ENCODE results near the gene ARMH4. TPM values are rescaled to one million over a fixed set of nuclear protein-coding genes. Genes with fewer than 3 reads are reported as not detected.

Gene ARMH4
- total RNA-seq, 1 donor from 2014 or later: 5.7 TPM

DNA sequence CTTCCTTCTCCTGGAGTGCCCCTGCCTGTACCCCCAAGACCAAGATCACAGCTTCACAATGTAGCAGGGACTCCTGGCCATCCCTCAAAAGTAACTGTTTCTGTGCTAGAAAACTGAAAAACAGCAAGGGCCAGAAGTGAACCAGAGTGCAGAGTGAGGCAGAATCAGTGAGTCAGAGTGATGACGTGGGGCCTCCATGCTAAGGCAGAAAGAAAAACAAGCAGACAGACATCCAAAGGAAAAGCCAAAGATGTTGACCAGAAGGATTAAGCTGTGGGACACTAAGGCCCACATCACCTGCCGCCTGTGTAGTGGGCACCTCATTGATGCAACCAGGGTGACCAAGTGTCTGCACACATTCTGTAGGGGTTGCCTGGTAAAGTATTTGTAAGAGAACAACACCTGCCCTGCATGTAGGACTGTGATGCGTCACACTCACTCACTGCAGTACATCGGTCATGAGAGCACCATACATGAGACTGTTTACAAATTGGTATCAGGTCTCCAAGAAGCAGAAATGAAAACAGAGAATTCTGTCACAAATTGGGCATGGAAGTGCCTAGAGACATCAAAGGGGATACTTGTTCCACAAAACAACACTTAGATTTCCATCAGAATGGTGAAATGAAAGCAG is 51.2 kb downstream of the ARMH4 start:
- no peak for DNase-seq (ENCODE audit: extremely low read depth, low read depth, low spot score)

DNA sequence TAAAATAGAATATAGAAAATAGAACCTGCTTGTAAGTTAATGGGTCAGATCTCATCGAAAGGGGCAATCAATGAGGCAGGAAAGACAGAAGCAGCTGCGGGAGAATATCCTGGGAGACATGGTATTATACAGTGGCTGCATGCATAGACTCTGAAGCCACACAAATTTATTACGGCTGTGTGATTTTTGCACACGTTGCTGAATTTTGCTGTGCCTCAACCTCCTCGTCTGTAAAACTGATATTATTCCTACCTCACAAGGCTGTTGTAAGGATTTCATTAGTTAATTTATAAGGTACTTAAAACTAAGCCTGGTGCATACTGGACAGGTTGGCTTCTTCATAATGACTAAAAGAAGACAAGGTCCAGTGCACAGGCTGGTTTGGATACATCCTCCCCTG is 52.3 kb downstream of the ARMH4 start:
- no peak for DNase-seq (ENCODE audit: extremely low read depth, low read depth, low spot score)

DNA sequence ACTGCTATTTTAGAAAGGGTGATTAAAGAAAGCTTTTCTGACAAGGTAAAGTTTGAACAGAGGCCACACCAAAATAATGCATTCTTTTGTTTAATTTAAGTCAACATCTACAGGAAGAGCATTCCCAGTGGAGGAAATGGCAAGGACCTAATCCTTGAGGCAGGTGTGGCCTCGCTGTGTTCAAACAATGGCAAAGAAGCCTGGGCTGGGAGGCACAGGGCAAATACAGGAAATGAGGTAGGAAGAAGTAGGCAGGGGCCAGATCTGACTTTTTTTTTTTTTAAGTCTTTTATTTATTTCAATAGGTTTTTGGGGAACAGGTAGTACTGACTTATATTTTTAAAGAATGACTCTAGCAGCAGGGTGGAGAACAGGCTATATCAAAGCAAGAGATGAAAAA is 53.5 kb downstream of the ARMH4 start:
- no peak for DNase-seq (ENCODE audit: extremely low read depth, low read depth, low spot score)

- DNase-seq (ENCODE audit: extremely low read depth, low read depth, low spot score): no peak
Measured at GRCh38 chr14:58096731-58097130, 55.3 kb downstream of the ARMH4 start.

- DNase-seq (ENCODE audit: extremely low read depth, low read depth, low spot score): no peak
Measured at GRCh38 chr14:58091883-58092630, 60.0 kb downstream of the ARMH4 start.

DNA sequence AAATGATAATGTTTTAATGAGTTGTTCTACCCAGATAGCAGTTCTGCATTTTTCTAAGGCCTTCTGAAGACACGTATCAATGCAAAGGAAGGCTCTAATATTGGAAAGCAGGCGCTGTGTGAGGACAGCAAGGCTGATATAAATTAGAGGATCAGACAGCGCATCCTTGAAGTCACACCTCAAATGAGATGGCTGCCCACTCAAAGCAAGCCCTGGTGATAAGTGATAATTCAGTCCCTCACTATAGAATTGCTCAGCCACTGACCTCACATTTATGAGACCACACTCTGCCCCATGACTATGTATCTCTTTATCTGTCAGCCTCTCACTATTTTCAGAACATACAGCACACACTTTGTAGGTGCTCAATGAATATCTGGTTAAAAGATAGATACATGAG is 62.4 kb downstream of the ARMH4 start:
- no peak for DNase-seq (ENCODE audit: extremely low read depth, low read depth, low spot score)

DNA sequence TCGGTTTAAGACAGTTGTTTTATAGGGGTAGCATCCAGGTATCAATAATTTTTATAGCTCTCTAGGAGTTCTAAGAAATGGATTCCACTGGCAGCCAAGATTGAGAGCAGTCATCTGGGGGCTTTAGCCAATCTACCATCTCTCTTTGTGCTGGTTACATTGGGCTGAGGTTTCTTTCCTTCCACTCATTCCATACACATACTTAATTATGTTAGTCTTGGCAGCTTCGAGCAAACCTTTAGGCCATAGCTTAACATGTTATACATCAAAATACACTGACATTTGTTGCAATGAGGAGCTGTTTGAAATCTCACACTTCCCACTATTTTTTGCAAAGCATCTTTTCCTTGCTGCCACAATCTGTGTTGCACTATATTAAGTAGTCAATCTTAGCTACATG is 63.1 kb downstream of the ARMH4 start:
- DNase-seq (ENCODE audit: extremely low read depth, low read depth, low spot score): no peak

DNA sequence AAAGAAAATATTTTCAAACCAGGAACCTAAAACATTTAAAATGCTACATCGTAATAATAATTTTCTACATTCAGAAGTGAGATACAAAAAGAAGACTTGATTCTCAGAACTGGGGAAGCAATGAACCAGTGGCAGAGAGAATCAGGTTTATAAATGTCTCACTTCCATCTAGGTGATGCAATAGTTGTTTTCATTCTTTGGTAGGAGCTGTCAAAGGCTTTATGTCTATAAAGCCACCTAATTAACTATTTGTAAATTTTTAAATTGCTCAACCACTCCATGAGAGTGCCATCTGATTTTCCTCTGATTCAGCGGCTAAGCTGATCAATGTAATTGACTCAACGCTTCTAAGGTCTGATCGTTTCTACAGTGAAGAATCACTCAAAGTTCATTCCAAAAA is 66.1 kb downstream of the ARMH4 start:
- no peak for DNase-seq (ENCODE audit: extremely low read depth, low read depth, low spot score)

GRCh38 chr14:58082491-58083098 is 69.4 kb downstream of the ARMH4 start:
- peak; percentile 63 for DNase-seq (ENCODE audit: extremely low read depth, low read depth, low spot score)

GRCh38 chr14:58082011-58082410 is 70.0 kb downstream of the ARMH4 start:
- no peak for DNase-seq (ENCODE audit: extremely low read depth, low read depth, low spot score)

- no peak for DNase-seq (ENCODE audit: extremely low read depth, low read depth, low spot score)
Measured at GRCh38 chr14:58078471-58078870, 73.5 kb downstream of the ARMH4 start.

GRCh38 chr14:58078068-58078467 is 73.9 kb downstream of the ARMH4 start:
- DNase-seq (ENCODE audit: extremely low read depth, low read depth, low spot score): no peak

DNA sequence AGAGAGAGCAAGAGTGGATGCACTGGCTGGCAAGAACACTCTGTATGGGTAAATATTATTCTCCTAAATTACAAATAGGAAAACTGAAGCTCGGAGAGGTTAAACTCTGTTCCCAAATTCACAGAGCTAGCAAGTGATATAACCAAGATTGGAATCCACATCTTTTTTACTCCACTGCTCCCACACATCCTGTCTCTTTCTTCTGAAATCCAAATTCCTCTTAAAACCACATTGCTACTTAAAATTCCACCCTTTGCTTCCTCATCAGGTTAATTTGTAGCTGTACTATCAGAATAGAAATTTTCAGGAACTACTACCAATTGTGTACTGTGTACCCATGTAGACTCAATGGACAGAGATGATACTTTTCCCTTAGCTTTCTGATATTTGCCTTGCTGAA is 74.4 kb downstream of the ARMH4 start:
- DNase-seq (ENCODE audit: extremely low read depth, low read depth, low spot score): no peak

DNA sequence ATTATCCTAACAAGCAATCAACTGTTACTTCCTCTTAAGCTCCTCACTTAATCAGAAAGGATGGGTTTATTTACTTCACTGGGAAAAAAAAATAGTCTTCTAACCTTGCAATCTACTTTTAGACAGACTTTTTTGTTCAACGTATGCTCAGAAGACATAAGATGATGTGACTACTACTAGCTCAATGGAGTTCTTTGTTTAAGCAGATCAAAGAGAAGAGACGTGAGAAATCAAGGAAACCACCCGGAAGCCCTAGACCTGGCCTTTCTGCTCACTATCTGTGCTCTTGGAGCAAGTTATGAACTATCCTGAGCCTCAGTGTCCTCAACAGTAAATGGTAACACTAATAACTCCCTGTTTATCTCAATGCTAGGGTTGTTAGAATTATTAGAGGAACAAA is 78.5 kb downstream of the ARMH4 start:
- no peak for DNase-seq (ENCODE audit: extremely low read depth, low read depth, low spot score)

GRCh38 chr14:58072288-58073071 is 79.5 kb downstream of the ARMH4 start:
- peak; percentile 36 for DNase-seq (ENCODE audit: extremely low read depth, low read depth, low spot score)

DNA sequence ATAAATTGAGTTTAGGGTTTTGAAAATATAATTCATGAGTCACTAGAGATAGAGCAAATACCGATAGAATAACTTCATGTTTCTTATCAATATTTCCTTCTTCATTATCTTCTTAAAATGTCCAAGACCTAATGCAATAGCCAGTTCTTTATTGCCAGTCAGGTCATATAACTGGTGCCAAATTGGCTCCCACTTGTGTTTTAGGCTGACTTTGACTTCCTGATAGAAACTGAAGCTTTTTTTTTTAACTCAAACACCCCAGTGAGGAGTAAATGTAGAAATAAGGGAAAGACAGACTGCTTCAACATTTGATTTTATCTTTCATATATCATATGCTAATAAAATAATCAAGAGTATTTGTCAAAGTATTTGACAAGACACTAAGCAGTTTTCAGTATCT is 80.7 kb downstream of the ARMH4 start:
- no peak for DNase-seq (ENCODE audit: extremely low read depth, low read depth, low spot score)

- no peak for DNase-seq (ENCODE audit: extremely low read depth, low read depth, low spot score)
Measured at GRCh38 chr14:58068306-58068705, 83.7 kb downstream of the ARMH4 start.

- DNase-seq (ENCODE audit: extremely low read depth, low read depth, low spot score): no peak
Measured at GRCh38 chr14:58066115-58066514, 85.9 kb downstream of the ARMH4 start.

DNA sequence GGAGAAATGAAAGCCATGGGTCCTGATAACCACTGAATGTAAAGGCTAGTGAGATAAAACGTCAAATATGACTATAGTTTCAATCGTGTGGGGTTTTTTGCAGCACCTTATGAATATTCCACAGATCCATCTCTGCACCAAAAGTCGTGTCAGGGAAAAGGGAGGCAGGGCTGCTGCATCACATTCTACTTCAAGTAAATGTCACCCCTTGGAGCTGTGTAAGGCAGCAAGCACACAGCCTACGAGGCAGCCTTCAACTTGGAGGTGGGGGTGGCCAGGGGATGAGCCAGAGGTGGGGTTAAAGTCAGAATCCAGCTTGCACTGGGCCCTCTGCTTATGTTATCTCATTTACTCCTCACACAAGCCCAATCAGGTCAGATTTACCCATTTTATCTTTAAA is 90.4 kb downstream of the ARMH4 start:
- no peak for DNase-seq (ENCODE audit: extremely low read depth, low read depth, low spot score)

DNA sequence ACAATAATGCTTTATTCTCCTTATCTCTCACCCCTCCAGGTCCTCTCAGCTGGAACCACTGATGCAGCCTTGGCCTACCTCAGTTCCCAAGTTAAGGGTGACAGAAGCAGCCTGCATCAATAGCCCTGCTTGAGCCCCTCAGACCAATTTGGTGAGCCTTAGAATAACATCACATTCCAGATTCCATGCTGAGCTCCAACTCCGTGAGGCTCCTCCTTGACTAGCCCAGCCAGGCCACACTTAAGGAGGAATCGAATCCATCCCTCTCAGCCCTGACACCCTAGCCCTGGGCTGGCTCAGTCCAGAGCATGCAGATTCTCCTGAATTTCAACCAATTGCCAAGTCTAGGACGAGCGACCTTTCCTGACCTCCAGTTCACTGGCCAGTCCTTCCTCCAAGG is 91.1 kb downstream of the ARMH4 start:
- DNase-seq (ENCODE audit: extremely low read depth, low read depth, low spot score): no peak

DNA sequence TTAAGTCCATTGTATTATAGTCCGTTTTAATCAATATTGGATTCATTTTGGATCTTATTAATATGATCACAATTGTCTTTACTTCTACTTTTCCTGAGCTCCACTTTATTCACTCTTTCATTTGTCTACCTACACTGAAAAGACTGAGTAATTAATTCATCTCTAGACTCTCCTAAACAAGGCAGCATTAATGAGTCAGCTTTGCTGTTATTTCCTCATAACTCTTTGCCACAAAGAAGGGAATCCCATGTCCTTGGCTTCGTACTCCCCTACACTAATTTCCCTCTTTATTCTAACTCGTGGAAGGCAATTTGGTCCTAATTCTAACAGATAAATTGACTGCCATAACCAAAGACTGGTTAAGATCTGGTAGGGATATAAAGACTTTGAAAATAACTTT is 91.9 kb downstream of the ARMH4 start:
- DNase-seq (ENCODE audit: extremely low read depth, low read depth, low spot score): no peak
